GM19452 (cell line): ENCODE results near the gene RELCH.

Experiments
- ATAC-seq: cut with Tn5 transposase; IDR thresholded peaks from one replicate; pipeline ENCODE4 v1.9.1; 2021; ENCODE audit not compliant: unreplicated experiment

The RELCH gene

GRCh38 chr18:62338446-62339105 is 151.5 kb downstream of the RELCH start:
- no peak for ATAC-seq

GRCh38 chr18:62339106-62339988 is 152.3 kb downstream of the RELCH start:
- no peak for ATAC-seq

- no peak for ATAC-seq
Observed at GRCh38 chr18:62340996-62341395, 153.9 kb downstream of the RELCH start.

DNA sequence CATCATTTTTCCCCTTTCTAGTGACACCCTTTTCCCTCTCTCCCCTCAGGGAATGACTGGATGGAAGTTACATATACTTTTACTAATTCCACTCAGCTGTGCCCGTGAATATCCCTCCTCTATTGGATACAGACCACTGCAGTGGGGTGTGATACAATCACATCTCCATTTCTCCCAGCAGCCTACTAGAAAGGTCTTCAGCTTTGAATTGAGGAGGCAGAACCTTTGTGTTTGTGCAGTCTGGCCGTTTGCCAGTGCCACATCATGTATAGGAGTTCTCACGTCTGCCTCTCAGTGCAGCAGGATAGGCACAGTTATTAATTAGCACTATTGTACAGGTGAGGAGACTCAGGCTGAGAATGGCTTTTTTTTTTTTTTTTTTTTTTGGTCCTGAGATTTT is 154.4 kb downstream of the RELCH start:
- no peak for ATAC-seq

- ATAC-seq: no peak
Observed at GRCh38 chr18:62342884-62343283, 155.8 kb downstream of the RELCH start.

DNA sequence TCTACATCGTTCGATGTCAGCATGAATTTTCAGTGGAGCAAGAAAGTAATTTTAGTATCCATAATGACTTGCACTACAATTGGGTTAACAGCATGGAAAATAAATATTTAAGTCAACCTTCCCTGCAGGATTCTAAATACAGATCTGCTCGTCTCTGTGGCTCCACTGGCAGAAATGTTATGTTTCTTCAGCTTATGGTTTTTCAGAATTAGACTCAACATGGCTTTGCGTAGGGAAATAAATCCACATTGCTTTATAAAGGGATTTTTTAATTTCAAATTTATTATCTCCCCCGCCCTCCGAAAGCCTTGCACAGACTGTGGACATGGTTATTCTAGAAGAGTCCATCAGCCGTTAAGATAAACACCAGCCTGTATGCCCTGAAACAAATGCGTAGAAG is 156.3 kb downstream of the RELCH start:
- no peak for ATAC-seq

GRCh38 chr18:62345909-62346308 is 158.9 kb downstream of the RELCH start:
- ATAC-seq: no peak

- ATAC-seq: no peak
Observed at GRCh38 chr18:62346333-62347088, 159.5 kb downstream of the RELCH start.

GRCh38 chr18:62347089-62347506 is 160.0 kb downstream of the RELCH start:
- no peak for ATAC-seq

- ATAC-seq: no peak
Observed at GRCh38 chr18:62348474-62348873, 161.4 kb downstream of the RELCH start.

DNA sequence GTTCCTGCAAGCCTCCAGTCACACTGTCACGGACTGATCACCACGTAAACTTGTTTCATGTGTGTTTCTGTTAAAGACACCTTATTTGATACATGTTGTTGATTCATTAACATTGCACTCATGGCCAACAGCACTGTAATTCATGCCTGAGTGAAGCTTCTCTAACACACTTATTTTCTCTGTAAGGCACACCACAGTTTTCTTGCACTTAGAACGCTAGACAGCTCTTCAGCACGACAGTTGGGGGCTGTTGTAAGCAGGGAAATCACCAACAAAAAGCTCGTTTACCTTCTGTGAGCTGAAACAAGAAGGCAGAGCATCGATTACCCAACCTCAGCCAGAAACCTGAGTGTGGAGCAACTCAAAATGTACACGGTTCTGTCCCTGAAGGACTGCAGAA is 166.1 kb downstream of the RELCH start:
- no peak for ATAC-seq

DNA sequence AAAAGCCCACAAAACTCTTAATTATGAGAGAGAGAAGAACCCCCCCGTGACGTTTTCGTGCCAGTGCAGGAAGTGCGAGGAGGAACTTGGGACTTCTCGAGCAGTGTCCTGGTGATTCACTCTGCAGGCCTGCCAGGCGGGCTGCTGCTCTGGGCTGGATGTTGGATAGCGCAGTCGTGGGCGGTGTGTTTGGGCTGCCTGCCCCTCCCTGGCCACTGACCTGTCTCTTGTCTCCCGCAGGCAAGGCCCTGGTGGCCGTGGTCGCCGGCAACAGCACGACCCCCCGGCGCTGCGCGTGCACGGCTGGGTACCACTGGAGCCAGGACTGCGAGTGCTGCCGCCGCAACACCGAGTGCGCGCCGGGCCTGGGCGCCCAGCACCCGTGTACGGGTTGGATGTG is 167.1 kb downstream of the RELCH start:
- ATAC-seq: no peak

GRCh38 chr18:62357079-62357719 is 170.1 kb downstream of the RELCH start:
- ATAC-seq: no peak
